Measurements from ENCODE around the gene ZSCAN21. TPM values are rescaled to one million over a fixed set of nuclear protein-coding genes. Genes with fewer than 3 reads are reported as not detected.

The ZSCAN21 gene
- total and polyA plus RNA-seq, 10 of the 15 experiments (the other 5 are each of a cell fraction or from before 2014, with no cell fraction given) = 1.9 to 9.6 (median 7.1) TPM

GRCh38 chr7:100081535-100082102 lies 32.0 kb downstream of the ZSCAN21 start, which contains the start of gene ZNF3 (continued):
- no peak for TF ChIP-seq ZBTB4 (CRISPR knock-in tag; IDR thresholded peaks at IDR 0.05)
- no peak for TF ChIP-seq CBX3 (IDR thresholded peaks at IDR 0.05; ENCODE audit: borderline replicate concordance, low read depth)
- peak; percentile 95 for TF ChIP-seq PKNOX1 (IDR thresholded peaks at IDR 0.05)
- TF ChIP-seq MTA3 (IDR thresholded peaks at IDR 0.05; ENCODE audit: borderline replicate concordance, low read length) = no peak
- peak; percentile 86 for TF ChIP-seq SREBF1 (IDR thresholded peaks at IDR 0.05; ENCODE audit: low read length)
- TF ChIP-seq SUPT20H (IDR thresholded peaks at IDR 0.05; ENCODE audit: borderline replicate concordance, control insufficient read depth, low read depth, low read length) = no peak
- TF ChIP-seq BCL3 (IDR thresholded peaks at IDR 0.05; ENCODE audit: borderline replicate concordance, insufficient read depth, low read depth, low read length, poor library complexity, severe bottlenecking) = no peak
- TF ChIP-seq POLR2AphosphoS2 (IDR thresholded peaks at IDR 0.05; ENCODE audit: low read depth, low read length) = 0 out of 2 replicates have a peak, but pooled peaks have one; percentile 36
- peak; percentile 98 for TF ChIP-seq MLLT1 (IDR thresholded peaks at IDR 0.05)
- TF ChIP-seq POLR2A (IDR thresholded peaks at IDR 0.05; ENCODE audit: low read depth, low read length) = peak; percentile 96
- TF ChIP-seq USF2 (IDR thresholded peaks at IDR 0.05; ENCODE audit: borderline replicate concordance, low read depth, low read length) = no peak; the same call in 1 of the 2 replicates
- no peak for TF ChIP-seq KDM1A (IDR thresholded peaks at IDR 0.05; ENCODE audit: borderline replicate concordance)
- TF ChIP-seq ATF2 (IDR thresholded peaks at IDR 0.05; ENCODE audit: low read length) = no peak
- TF ChIP-seq PRDM15 (CRISPR knock-in tag; IDR thresholded peaks at IDR 0.05) = no peak
- TF ChIP-seq HDGF (IDR thresholded peaks at IDR 0.05) = no peak
- peak; percentile 71 for TF ChIP-seq SMC3 (IDR thresholded peaks at IDR 0.05; ENCODE audit: borderline replicate concordance, low read length)

Data from GM12878 (cell line).